HG03095 (cell line): ENCODE results near the gene PSKH1.
"Not testable (repeated sequence)": the region's sequence is repeated elsewhere in the genome, so short reads cannot be mapped to it uniquely, and the experiment has no call there.

Experiments
- ATAC-seq: cut with Tn5 transposase; IDR thresholded peaks from one replicate; pipeline ENCODE4 v1.9.1; 2021; ENCODE audit warnings: moderate library complexity; ENCODE audit not compliant: unreplicated experiment

PSKH1 gene

DNA sequence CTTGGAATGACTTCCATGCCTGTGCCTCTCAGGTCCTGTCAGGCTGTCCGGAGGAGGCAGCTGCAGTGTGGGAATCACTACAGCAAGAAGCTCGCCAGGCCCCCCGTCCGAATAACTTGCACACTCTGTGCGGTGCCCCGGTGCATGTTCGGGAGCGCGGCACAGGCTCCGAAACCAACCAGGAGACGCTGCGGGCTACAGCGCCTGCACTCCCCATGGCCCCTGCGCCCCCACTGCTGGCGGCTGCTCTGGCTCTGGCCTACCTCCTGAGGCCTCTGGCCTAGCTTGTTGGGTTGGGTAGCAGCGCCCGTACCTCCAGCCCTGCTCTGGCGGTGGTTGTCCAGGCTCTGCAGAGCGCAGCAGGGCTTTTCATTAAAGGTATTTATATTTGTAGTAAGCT, 7.1 kb upstream of the PSKH1 start:
- ATAC-seq, result no peak

DNA sequence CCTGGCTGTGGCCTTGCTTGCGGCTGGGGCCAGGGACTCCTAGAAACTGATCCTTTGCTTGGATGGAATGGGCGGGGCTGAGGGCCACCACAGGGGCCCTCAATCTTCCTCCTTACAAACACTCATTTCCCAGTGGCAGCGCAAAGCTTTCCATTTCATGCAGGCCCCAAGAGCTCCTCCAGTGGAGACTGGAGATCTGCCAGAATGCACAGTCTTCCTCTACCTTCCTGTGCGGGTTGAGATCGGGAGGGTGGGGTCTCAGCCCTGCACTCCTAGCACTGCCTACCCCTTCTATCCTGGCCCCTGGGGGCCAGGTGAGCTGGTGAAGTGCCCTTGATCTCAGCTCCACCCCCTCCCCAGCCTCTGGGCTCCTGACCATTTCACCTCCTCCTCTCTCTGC, 6.7 kb upstream of the PSKH1 start:
- no peak for ATAC-seq

DNA sequence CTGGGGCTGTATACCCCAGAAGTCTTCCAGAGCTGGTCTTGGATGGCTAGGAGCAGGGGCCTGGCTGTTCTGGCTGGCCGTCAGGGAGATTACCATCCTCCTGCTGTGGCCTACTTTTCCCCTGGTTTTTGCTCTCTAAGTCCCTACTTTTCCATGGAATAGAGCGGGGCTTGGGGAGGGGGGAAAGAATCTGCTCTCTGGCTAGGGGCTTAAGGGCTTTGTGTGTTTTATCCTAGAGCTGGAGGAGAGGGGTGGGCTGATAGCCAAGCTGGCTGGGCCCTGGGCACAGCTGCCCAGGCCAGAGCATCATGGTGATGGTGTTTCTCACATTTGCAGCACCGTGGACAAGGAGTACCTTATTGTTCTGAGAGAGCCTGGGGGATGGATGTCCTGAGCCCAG, 4.7 kb upstream of the PSKH1 start:
- ATAC-seq, result no peak

DNA sequence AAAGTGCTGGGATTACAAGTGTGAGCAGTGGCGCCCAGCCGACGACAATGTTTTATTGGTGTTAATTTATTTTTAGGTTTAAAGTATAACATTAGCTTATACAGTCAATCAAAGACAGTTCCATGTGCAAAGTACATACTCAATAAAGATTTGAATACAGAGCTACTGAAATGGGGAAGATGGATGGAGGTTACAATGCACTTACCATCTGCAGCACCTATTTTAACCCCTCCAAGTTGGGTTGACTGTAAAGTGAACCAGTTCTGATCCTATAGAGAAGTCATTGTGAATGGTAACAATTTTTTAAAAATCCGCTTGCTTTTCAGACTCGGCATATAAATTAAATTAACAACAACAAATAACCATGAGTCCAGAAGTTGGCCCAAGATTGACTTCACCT, 679 bp upstream of the PSKH1 start:
- ATAC-seq, result no peak

DNA sequence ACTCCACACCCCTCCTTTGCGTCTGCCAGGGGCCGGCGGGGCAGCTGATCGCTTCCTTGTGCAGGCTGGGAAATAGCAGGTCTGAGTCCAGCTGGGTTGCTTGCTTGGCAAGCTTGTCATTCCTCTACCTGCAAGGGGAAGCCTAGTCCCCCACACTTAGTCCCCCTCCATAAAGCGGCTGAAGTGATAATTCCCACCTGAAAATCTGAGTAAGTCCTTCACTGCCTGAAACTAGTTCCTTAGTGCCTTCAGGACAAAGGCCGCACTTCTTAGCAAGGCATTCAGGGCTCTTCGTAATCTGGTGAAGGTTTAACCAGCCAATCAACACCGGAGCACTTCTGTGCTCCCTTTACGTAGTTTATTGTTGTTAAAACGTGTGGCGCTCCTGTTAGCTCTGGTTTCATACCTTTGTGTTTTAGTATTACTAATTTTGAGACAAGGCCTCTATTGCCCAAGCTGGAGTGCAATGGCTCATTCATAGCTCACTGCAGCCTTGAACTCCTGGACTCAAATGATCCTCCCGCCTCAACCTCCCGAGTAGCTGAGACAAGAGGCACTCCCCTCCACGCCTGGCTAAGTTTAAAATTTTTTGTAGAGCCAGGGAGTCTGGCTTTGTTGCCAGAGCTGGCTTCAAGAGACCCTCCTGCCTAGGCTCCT, 817 bp downstream of the PSKH1 start:
- peak; percentile 5 for ATAC-seq

GRCh38 chr16:67897231-67897630, 4.2 kb downstream of the PSKH1 start:
- no peak for ATAC-seq

DNA sequence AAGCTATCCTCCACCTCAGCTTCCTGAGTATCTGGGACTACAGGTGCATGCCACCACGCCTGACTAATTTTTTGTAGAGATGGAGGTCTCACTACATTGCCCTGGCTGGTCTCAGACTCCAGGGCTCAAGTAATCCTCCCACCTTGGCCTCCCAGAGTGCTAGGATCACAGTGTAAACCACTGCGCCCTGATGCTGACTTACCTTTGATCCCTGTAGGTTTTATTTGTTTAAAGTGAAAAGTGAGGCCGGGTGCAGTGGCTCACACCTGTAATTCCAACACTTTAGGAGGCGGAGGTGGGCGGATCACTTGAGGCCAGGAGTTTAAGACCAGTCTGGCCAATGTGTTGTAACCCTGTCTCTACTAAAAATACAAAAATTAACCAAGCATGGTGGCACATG, 8.7 kb downstream of the PSKH1 start:
- ATAC-seq, result no peak

DNA sequence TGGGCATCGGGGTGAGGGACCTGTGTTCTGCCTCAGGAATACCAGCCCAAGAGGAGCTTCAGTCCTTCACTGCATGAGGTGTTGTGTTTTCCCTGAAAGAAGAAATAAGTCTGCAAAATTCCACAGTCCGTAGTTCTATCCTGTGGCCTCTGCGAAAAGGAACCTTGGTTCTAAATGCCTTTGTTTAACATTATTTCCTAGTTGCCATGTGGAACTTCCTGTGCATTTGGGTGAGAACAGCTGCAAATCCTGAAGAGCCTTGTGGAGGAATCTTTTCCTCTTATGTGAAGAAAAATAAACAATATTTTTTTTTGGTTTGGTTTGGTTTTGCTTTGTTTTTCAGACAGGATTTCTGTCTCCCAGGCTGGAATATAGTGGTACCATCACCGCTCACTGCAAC, 9.8 kb downstream of the PSKH1 start:
- no peak for ATAC-seq

GRCh38 chr16:67907397-67908180, 14.5 kb downstream of the PSKH1 start:
- ATAC-seq, result no peak

GRCh38 chr16:67909056-67909742, 16.1 kb downstream of the PSKH1 start:
- no peak for ATAC-seq

DNA sequence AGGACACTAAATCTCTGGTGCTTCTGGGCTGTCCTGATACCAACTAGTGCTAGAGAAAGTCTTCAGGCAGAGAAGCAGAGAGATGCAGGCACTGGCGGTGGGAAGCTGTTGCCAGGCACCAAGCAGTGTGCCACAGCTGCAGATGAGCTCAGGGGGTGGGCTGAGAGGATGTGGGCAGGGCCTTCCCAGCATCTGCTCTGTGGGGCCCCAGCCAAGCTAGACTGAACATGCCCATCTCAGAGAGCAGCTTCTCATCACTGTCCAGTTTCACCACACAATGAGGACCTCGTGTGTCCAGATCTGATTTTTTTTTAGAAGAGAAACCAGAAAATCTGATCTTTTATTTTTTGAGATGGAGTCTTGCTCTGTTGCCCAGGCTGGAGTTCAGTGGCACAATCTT, 17.1 kb downstream of the PSKH1 start:
- no peak for ATAC-seq

DNA sequence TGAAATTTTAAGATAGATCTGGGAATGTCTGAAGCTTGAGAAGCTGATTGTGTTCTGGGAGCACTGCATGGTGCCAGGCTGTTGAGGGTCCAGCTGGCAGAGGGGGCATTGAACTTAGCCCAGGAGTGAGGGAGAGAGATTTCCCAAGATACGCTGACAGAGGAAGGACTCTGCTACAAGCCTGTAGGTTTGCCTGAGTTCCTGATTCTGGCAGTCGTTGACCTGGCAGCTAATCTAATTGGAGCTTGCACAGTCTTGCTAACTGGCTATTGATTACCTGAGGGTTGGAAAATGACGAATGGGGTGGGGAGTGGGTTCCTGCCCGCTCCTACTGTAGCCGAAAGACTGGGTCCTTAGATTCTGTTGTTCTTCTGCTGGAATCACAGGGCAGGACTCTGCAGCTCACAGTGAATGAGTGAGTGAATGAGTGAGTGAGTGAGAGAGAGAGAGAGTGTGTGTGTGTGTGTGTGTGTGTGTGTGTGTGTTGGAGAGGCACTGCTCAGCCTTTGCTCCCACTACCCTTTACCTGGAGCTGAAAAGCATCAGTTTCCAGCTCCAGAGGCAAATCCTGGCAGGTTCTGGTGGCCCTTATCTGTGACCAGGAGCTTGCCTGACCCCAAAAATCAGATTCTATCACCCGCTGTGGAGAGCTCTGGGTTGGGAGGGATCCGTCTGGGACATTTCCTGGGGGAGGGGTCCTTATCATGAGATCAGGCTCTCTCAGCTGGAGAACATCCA, 21.9 kb downstream of the PSKH1 start:
- no peak for ATAC-seq

- not testable (repeated sequence) for ATAC-seq
These were observed 22.4 kb downstream of the PSKH1 start for GRCh38 chr16:67915496-67915769.

DNA sequence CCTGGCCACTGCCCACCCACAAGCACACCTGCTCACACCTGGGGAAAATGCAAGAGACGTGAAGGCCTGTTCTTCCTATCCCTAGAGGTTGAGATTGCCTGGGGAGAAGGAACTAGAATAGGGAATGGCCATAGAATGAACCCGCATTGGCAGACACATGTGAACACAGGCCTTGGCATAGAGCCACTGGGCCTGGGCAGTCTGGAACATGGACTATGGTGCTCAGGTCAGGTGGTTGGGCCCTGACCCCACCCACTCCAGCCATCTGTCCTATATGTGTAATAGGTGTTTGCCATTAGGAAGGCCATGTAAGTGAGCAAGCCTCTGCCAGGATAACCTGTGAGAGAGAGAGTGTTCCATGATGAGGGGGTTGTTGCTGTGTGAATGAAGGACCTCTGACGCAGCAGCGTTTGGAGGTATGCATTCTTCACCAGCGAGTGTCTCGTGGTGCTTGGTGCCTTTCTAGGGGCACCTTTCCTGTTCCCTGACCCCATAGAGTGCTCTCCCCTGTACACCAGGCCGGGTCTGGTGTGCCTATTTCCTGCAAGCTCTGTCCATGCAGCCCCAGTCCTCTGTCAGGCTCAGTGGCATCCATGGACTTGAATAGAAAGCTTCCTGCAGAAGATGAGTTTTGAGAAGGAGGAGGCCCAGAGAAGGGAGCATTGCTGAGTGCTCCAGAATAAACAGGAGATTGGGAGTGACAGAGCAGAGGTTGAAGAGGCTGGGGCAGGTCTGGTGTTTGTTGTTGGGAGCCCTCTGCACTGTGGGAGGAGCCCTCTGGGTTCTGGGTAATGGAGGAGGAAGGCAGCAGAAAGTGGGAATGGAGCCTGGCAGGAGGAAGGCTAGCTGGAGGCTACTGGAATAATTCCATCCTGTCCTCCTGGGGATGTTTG, 23.0 kb downstream of the PSKH1 start:
- ATAC-seq, result no peak

DNA sequence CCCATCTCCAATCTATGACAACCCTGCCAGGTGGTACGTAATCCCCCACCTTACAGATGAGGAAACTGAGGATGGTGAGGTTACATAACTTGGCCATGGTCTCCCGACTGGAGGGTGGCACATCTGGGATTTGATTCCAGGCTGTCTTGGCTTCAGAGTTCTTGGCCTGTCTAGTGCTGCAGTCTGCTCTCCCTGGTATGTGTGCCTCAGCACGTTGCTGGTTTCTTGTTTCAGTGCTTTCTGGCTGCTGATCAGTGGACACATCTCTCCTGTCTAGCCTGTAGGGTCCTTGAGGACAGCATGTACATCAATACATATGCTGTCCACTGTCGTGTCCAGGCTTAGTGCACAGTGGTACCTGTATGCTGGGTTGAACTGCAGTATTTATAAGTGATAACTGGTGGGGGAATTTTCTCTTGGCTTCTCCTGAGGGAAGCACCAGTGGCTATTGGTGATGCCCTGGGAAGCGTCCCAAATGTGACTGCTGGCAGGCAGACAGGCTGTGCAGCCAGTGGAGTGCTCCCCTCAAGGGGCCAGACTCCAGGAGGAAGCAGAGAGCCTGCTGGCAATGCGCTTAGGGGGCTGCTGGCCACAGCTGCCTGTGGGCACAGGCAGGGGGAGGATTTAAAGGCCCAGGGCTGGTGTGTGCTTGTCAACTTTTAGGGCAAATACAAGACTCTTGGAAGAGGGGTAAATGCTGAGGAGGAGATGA, 24.2 kb downstream of the PSKH1 start:
- no peak for ATAC-seq

DNA sequence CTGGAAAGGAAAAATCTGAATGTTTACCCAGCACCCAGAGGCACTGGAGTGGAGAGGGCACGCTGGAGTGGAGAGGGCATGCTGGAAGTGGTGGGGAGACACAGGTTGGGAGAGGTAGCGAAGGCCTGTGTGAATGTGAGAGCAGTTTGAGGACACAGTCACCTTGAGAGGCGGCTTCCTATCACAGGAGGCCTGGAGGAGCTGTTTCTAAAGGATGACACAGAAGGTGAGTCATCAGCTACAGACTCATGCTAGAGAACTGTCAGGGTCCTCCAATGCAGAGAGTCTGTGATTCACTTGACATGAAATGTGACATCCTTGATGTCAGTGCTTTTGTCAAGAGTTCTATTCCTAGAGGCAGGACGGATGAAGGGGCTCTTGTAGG, 24.8 kb downstream of the PSKH1 start:
- no peak for ATAC-seq

- ATAC-seq, result no peak
These were observed 26.7 kb downstream of the PSKH1 start for GRCh38 chr16:67919622-67920221.

DNA sequence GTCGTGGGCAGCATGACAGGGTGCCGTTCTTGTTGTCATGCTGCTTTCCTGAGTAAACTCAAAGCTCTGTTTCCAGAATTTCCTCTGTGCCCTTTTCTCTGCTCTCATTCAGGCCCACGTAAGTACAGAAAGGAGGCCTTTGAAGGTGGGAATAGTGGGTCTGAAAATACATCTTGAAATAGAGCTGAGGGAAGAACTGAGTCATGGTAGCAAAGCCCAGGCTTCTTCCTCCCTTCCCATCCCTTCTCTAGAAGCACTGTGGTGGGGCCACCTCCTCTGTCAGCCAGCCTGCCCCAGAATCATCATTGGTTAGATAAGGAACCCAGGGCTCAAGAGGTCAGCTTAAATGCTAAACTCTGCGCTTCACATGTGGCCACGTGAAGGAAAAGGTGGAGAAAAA, 29.2 kb downstream of the PSKH1 start:
- no peak for ATAC-seq

- ATAC-seq, result no peak
These were observed 29.7 kb downstream of the PSKH1 start for GRCh38 chr16:67922740-67923139.
